Vagina (tissue), 2 donors: ENCODE measurements around the gene C2orf68.

Experiments used
- POLR2A ChIP-seq, 2 donors: fragments of 450-650 bp; IDR thresholded peaks; one replicate each; pipeline ENCODE4 v1.6.1; 2017; ENCODE audit warnings: antibody characterized with exemption in 2 of 2, mild to moderate bottlenecking in 2 of 2, moderate library complexity in 2 of 2
- POLR2AphosphoS5 ChIP-seq, 2 donors: sonication (generic); formaldehyde crosslinking; IDR thresholded peaks; one replicate each; pipeline ENCODE4 v1.9.0; 2017; ENCODE audit warnings: antibody characterized with exemption in 2 of 2, mild to moderate bottlenecking in 2 of 2, low read depth in 1 of 2; ENCODE audit not compliant: insufficient read depth in 1 of 2
- TF ChIP-seq, protein P1 (sequence below), 3 experiments: fragments of 450-650 bp in 2 of 3; fragments of 200-600 bp in 1 of 3; sonication (generic) in 1 of 3; IDR thresholded peaks; one replicate each; pipeline ENCODE4 v1.5.1; 2017 to 2019; ENCODE audit warnings: antibody characterized with exemption in 3 of 3, mild to moderate bottlenecking in 2 of 3, moderate library complexity in 2 of 3

DNA sequence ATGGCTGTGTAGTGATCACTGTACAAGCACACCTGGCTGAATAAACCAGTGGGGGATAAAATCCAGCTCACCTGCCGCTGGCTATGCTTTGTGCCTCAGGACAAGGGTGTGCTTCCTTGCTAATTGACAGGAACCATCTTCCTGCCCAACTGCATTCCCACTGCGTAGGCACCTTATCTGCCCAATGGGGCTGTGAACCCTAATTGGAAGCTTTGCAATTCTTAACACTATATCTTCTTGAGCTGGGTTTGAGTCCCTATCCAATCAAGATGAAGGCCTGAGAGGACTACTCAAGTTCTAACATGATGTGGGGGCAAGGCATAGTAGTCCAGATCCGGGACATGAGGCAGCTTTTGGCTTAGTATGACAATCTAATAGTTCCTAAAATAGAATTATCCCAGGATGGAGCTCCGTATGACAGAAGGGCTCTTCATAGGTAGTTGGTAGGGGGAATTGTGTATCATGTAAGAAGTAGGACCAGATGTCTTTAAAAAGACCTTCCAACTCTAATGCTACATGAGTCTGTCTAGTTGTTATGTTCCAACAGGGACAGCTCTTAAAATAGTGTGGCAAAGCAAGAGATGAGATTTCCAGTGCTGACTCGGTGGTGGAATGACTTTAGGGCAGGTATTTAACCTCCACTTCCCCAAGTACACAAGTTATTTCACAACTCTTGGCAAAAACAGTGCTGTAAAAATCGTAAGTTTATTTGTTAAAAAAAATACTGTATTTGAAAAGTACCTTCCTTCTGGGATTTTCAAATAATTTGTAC is 7.1 kb downstream of the C2orf68 start:
- TF ChIP-seq, protein P1, sequence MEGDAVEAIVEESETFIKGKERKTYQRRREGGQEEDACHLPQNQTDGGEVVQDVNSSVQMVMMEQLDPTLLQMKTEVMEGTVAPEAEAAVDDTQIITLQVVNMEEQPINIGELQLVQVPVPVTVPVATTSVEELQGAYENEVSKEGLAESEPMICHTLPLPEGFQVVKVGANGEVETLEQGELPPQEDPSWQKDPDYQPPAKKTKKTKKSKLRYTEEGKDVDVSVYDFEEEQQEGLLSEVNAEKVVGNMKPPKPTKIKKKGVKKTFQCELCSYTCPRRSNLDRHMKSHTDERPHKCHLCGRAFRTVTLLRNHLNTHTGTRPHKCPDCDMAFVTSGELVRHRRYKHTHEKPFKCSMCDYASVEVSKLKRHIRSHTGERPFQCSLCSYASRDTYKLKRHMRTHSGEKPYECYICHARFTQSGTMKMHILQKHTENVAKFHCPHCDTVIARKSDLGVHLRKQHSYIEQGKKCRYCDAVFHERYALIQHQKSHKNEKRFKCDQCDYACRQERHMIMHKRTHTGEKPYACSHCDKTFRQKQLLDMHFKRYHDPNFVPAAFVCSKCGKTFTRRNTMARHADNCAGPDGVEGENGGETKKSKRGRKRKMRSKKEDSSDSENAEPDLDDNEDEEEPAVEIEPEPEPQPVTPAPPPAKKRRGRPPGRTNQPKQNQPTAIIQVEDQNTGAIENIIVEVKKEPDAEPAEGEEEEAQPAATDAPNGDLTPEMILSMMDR (IDR thresholded peaks at IDR 0.05) = no peak
- no peak for TF ChIP-seq POLR2AphosphoS5 (IDR thresholded peaks at IDR 0.05; ENCODE audit: insufficient read depth in 1 of 2, low read depth in 1 of 2)
- no peak for TF ChIP-seq POLR2A (IDR thresholded peaks at IDR 0.05)
